OCI-LY3 (cell line): Measurements from ENCODE around the gene HESX1.

Experiments
- CTCF ChIP-seq: fragments of 200-600, 300-600 bp; sonication (generic); IDR thresholded peaks from 2 replicates; pipeline ENCODE4 v1.5.1; 2014; ENCODE audit warnings: antibody characterized with exemption, low read length, low read depth
- EZH2phosphoT487 ChIP-seq: fragments of 200-600 bp; shearing (Covaris generic); IDR thresholded peaks from 2 replicates; pipeline ENCODE4 v1.6.1; 2018; ENCODE audit warnings: antibody characterized with exemption, mixed run types, low read depth

GRCh38 chr3:57192028-57192427 is 7.8 kb downstream of the HESX1 start:
- TF ChIP-seq CTCF: no peak
- no peak for TF ChIP-seq EZH2phosphoT487
